Stimulated activated naive CD8-positive, alpha-beta T cell treated with anti-CD3 and anti-CD28 coated beads, Interleukin-15, Interleukin-2, amounts not matched to agents 100 U/mL and 50 U/mL, for 24 hours (primary cell): ENCODE data around the gene DDRGK1.

Experiments
- ATAC-seq: fragments of 150-1000 bp; cut with Tn5 transposase; one replicate; pipeline ENCODE4 v1.10.0; 2021
- DNase-seq: peaks from one replicate; pipeline ENCODE4 v3.0.0; 2021

The DDRGK1 gene

GRCh38 chr20:3235666-3236324 is 31.3 kb upstream of the DDRGK1 start:
- no peak for DNase-seq
- no peak for ATAC-seq

DNA sequence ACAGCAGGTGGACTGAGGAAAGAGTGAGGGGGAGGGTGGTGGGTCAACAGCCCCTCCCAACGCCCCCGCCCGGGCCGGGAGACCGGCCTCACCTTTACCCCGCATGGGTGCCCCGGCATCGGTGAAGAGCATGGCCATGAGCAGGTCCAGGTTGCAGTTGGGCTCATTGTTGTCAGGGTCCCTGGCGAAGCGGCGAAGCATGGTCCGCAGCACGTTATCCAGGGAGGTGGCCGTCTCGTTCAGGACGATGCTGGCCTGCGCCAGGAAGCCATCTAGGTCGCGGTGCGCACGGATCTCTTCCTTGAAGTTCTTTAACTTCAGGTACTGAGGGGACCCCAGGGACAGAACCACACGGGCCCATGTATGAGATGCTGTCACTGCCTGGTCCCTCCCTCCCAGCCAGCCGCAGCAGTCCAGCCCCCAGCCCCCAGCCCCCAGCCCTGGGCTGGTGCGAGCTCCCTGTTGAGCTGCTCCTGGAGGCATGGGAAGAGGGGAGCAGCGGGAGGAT is 29.6 kb upstream of the DDRGK1 start:
- no peak for DNase-seq
- no peak for ATAC-seq

DNA sequence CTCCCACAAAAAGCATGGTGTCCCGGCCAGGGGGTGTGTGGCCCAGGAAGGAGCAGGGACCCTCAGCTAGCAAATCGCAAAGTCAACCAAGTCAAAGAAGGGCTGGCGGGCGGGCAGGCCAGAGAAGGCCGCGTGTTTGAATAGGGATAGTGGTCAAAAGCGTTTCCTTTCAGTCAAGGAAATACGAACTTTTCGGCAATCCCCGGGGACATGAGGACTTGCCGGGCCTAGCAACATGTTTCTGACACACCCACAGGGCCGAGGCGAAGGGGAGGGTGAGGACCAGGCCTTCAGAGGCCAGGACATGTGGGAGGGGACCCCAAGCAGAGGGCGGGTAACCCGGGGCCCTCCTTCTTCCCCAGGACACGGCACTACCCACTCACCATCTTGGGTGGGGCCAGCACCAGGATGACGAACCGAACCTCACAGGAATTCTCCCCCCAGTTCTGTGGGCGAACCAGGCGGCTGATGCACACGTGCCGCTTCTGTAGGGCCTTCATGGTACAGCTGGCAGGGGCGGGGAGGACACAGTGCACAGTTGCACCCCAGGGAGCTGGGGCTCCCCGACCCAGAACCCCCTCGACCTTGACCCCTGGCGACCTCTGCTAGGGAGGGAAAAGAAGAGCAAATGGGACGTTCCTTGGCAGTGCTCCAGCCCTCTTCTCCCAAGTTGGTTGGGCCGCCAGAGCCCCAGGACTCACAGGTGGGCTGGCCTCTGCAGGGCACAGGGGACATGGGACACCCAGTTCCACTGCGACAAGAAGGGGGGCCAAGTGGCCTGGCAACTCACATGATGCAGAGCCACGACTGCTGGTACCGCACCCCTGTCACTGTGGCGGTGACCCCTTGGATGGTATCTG is 28.9 kb upstream of the DDRGK1 start:
- ATAC-seq (no peak), DNase-seq (no peak)

DNA sequence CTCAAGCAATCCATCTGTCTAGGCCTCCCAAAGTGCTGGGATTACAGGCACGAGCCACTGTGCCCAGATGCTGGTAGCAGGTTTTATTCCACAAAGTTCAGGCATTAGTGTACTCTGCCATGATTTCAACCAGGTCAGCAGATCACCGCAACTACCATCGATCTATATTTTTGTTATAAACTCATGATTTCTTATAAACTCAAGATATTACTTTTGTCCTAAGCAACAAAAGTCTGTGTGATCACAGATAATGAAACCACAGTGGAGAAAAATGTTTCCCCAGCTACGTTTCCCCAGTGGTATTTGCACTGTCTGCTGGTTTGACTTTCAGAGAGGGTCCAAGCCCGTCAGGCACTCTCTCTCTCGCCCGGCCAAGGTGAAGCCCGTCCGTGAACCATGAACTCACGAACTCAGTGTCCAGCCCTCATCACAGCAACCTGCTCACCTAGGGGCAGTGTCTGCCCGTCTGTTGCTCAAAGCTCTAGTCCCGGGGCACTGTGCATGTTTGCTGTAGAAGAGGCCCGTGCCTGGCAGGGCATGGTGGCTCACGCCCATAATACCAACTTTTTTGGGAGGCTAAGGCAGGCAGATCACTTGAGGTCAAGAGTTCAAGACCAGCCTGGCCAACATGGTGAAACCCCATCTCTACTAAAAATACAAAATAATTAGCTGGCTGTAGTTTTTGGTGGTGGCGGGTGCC is 27.6 kb upstream of the DDRGK1 start:
- DNase-seq (no peak), ATAC-seq (no peak)

DNA sequence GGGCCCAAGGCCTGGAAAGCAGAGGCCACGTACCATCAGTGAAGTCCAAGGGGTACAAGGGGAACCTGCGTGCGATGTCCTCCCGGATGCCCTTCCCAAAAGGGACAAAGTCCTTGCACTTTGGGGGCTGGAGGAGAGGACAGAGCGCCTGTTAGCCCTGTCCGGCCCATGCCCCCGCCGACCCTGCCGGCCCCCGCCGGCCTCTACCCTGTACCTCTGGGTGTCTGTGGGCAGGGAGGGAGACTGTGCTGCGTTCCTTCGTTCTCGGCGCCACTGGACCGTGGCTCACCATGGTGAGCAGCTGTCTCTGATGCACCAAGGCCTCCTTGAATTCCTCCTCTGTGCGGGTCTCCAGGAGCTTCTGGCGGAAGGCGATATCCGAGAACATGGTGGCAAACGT is 26.6 kb upstream of the DDRGK1 start:
- no peak for DNase-seq

DNA sequence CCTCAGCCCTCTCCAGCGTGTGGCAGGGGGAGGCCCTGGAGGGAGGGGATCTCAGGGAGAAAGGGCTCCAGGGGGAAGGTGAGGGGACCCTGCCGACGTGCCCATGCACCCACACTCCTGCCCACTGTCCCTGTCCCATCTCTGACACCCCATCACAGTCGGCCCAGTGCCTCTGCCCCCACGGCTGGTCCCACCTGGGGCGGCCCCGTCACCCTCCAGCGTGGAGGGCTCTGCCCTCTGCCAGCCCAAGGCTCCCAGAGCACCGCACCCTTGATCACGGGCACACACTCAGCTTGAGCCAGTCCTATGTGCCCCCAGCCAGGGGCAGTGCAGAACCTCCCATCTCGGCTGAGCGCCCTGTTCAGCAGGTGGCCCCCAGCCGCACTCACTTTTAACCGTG is 25.3 kb upstream of the DDRGK1 start:
- no peak for DNase-seq
- no peak for ATAC-seq

More for the DNA sequence above, 26.6 kb upstream of the DDRGK1 start:
- no peak for ATAC-seq

- no peak for ATAC-seq
- no peak for DNase-seq
Measured at GRCh38 chr20:3229158-3229557, 24.7 kb upstream of the DDRGK1 start.

- no peak for ATAC-seq
- no peak for DNase-seq
Measured at GRCh38 chr20:3228750-3229032, 24.2 kb upstream of the DDRGK1 start.

GRCh38 chr20:3227936-3228749 is 23.7 kb upstream of the DDRGK1 start:
- no peak for DNase-seq

GRCh38 chr20:3227506-3227905 is 23.0 kb upstream of the DDRGK1 start:
- DNase-seq: no peak
- peak; percentile 14 for ATAC-seq

More at GRCh38 chr20:3227936-3228749, 23.7 kb upstream of the DDRGK1 start:
- ATAC-seq: no peak

DNA sequence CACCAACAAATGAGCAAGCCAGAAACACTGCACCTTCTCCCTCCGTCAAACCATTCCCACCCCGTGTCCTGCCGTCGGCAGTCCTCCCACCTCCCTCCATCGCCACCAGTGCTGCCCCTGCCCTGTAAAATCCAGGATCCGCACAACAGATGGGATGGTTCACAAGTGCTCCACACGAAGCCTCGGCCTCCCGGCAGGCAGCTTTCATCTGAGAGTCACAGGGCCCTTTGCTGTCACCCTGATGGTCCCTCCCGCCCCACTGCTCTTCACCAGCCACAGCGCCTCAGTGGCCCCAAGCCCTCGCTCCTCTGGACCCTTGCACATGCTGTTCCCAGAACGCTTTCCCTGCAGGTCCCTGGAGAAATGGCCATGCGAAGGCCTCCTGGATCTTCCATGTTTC is 22.4 kb upstream of the DDRGK1 start:
- ATAC-seq (no peak), DNase-seq (no peak)

GRCh38 chr20:3226093-3226492 is 21.6 kb upstream of the DDRGK1 start:
- no peak for DNase-seq
- ATAC-seq: no peak

DNA sequence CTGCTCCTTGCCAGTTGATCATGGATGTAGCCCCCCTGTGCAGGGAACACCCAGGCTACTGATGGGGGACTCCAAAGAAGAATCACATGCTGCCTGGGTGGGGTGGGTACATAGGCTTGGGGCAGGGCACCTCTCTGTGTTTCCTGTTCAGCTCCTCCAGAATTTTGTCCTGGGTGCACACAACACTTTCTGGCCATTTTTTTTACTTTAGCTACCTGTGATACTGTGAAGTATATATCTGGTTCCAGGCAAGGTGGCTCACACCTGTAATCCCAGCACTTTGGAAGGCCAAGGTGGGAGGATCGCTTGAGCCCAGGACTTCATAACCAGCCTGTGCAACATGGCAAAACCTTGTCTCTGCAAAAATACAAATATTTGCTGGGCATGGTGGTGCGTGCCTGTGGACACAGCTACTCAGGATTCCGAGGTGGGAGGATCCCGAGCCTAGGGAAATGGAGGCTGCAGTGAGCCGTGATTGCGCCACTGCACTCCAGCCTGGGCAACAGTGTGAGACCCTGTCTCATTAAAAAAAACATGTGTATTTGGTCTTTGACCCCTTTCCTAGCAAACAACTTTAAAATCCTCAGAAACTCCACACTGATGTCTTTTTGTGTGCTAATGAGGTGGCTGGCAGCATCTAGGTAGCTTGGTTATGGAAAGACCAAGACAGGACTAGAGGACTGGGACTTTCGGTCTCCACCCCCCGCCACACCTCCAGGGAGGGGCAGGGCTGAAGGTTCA is 20.4 kb upstream of the DDRGK1 start:
- no peak for ATAC-seq
- no peak for DNase-seq

GRCh38 chr20:3223994-3224680 is 19.7 kb upstream of the DDRGK1 start:
- ATAC-seq (no peak), DNase-seq (no peak)

GRCh38 chr20:3223651-3223993 is 19.1 kb upstream of the DDRGK1 start:
- ATAC-seq: no peak
- no peak for DNase-seq

DNA sequence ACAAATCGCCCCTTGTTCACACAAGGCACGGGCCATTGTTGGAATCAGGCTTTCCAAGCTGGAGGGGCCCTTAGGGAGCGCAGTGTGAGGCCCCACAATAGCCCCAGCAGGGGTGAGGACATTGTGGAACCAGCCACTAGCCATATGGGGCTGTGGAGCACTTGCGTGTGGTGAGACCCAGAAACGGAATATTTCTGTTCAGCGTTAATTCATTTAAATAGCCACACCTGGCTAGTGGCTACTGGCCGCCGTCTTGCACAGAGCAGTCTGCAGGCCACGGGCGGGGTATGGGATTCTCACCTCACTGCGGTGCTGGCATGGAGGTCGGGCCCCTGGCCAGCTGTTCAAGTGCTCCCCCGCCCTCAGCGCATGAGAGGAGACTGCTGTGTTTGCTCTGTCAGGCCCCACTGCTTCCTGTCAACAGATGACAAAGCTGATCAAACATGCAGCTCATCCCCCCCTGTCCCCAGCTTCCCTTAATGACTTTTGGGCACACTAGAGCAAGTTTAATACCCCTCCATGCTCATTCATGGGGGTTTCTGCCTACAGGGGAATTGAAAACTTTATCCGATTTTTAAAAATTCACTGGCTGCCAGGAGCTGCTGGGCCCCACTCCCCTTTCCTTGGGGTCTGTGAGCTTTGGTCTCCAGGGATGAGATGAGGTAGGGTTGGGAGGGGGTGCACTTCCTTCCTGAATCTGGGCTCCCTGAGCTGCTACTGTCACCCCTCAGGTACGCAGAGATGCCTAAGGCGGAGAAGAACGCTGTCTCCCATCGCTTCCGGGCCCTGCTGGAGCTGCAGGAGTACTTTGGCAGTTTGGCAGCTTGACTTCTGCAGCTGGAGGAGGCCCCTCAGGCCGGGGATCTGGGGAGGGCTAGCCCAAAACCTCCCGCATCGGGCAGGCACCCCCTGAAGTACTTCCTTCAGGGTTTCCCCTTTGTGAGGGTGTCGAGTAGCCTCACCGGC is 18.4 kb upstream of the DDRGK1 start:
- ATAC-seq (peak; percentile 42), DNase-seq (peak; percentile 32)

GRCh38 chr20:3221398-3222226 is 17.1 kb upstream of the DDRGK1 start:
- no peak for DNase-seq
- ATAC-seq: no peak

- ATAC-seq: peak; percentile 91
- DNase-seq: peak; percentile 88
Measured at GRCh38 chr20:3218307-3218988, 14.0 kb upstream of the DDRGK1 start.
